DMS53 treated with DMSO at 0.1 percent for 48 hours (cell line): ENCODE data around the gene APH1B.
"Not testable (repeated sequence)": the region's sequence is repeated elsewhere in the genome, so short reads cannot be mapped to it uniquely, and the experiment has no call there.

ENCODE experiments used
- DNase-seq: peaks from one replicate; lab custom pipeline; 2025; ENCODE audit not compliant: unreplicated experiment; lab: John Stamatoyannopoulos, UW

APH1B gene

DNA sequence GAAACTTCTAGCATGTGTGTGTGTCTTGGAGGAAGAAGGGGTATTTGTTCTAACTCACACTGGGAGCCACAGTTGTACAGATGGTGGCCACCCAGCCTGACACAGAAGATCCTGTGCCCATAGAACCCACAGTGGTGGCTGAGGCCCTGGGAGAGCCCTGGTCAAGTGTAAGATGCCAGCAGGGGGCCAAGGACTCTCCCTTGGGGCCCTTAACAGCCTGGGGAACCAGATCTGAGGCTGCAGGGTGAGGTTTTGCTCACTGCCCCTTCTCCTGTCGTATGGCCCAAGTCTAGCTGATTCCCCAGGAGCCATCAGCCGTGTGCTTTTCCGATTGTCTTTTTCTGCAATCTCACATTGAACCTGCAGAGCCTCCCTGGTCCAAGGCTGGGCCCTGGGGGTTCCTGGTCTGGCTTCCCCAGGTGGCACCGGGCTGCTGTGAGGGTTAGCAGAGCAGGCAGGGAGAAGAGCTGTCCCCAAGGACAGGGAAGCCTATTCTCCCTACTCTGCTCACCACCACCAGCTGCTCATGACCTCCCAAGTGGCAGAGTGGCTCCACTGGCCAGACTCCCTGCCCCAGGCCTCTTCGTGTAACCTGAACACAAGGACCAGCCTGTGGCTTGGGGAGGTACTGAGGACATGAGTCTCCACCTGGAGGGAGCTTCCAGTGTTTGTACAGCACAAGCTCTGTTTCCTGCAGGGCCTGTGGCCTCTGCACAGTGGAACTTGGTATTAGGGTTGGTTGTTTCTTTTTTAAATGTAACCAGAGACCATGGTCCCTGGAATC lies 52.4 kb downstream of the APH1B start:
- no peak for DNase-seq

DNA sequence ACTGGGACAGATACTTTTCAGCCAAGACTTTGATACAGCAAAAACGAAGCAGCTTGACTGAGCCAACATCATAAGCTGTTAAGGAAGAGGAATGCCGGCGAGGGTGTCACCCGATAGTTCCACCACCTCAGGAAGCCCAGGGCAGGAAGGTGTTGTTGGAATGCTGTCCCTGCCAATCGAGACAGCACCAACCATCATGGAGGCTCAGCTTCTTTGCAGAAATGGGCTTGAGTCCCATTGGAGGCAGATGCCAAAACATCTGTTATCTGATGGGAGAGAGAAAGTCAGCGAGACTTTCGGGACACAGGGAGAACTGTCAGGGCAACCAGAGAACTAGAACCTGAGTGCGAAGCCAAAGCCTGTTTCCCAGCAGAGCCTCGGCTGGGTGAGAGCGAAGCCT lies 53.5 kb downstream of the APH1B start:
- no peak for DNase-seq

DNA sequence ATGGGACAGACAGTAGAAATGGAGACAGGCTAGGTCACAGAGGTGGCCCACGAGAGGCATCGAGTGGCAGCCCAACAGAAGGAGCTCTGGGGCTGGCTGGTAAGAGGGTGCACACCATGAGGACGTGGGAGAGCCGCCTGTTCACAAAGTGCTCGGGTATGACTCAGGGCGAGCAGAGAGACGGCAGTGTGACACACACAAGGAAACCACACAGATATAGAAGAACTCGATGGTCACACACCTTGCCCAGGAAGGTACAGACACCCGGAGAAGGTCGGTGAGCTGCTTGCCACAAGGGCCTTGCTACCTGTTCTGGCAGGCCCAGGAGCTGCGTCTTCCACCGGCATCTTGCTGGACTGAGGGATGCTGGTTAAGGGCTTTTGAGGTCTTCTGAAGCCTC lies 54.1 kb downstream of the APH1B start:
- DNase-seq = no peak

DNA sequence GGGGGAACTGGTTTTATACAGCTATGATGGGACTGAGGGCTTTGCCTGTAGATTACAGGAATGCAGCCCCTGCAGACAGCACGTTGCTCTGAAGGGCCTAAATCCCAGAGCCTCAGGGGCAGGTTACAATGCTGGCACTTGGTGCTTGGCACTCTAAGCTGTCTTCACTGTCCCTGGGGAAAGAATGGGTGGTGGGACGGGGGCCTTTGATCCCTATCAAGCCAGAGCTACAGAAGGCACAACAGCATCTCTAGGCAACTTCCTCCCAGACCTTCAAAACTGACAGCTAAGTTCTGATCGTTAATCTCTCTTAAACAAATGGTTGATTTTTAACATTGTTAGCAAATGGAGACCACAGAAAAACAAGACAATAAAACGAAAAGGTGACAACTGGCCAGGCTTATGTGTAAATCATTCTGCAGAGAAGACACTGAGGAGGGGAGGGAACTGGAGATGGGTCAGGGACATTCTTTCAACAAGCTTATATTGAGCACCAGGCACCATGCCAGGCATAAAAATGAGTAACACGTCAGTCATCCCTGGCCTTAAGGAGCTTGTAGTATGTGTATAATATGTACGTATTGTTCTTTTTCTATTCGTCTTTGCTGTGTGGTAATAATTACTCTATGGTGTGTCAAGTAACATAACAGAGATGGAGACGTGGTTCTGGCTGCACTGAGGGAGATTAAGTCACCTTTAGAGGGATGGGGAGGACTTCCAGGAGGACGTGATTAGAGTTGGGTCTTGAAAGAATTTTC lies 55.1 kb downstream of the APH1B start:
- DNase-seq = no peak

DNA sequence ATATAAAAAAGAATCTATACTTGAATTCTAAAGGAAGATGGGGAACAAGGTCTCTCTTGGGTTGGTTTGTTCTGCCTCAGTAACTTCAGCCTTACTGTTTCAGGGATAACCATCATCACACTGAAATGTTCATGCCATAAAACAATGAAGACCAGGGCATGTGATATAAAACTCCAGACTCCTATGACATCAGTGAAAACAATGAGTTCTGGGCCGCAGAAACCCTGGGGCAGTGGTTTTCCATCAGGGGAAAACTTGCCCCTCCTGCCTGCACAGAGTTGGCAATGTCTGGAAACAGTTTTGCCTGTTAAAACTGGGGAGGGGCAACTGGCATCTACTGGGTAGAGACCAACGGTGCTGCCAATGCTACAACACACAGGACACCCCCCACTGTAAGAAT lies 57.4 kb downstream of the APH1B start:
- DNase-seq = no peak

DNA sequence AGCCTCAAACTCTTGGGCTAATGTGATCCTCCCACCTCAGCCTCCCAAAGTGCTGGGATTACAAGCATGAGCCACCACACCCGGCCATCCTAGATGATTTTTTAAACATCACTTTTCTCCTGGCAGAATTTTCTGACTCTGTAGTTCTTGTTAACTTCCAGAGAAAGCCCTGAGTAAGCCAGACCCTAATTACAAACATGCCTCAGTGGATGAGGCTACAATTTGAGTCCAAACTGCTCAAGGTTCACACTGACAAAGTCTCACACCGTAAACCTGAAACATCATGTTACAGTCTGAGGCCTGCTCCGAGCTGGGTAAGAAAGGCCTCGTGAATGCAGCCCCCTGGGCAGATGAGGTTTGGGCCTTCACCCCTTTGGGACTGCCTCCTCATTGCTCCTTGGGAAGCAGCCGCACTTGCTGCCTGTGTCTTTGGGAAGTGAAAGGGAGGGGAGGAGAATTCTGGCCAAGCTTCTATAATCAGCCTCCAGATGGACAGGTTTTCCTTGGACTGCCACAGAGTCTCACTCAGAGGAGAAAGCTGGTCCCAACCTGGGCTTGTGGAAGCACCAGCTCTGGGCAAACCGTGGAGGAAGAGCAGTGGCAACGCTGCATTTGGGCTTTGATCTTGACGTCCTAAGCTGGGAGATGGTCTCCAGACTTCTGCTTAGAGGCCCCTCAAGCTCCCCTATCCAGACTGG lies 58.3 kb downstream of the APH1B start:
- DNase-seq = no peak

DNA sequence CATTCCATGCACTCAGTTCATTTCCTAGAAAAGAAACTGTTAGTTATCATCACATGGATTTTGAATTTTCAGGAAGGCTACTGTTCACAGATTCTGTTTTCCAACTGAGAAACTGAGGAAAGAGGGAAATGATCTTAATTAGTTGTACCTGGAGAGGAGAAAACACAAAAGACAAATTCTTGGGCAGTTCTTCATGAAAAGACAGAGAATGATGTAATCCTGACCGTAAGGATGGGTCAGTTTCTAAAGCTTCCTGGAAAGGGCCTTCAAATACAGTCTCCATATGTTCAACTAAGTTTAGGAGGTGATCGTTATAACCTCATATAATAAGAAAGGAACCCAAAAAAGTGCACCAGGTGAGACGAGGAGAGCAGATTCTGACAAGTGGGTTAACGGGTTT lies 59.6 kb downstream of the APH1B start:
- DNase-seq = no peak

DNA sequence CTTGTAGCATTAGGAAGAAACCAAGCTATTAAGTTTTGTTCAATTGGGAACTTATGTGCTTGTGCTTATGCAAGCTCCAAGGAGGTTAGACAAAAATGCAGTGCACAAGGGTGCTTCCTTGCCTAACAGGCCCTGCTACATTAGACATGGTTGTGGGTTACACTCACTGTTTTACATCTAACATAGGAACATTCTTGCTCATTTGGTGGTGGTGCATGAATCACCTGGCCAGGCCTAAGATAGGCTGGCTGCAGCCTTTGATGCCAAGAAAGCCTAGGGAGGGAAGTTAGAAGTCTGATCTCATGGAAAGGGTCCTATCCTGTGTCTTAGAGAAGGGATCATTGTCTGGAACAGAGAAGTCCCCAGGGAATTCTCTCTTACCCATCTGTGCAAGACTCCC lies 60.8 kb downstream of the APH1B start:
- no peak for DNase-seq

DNA sequence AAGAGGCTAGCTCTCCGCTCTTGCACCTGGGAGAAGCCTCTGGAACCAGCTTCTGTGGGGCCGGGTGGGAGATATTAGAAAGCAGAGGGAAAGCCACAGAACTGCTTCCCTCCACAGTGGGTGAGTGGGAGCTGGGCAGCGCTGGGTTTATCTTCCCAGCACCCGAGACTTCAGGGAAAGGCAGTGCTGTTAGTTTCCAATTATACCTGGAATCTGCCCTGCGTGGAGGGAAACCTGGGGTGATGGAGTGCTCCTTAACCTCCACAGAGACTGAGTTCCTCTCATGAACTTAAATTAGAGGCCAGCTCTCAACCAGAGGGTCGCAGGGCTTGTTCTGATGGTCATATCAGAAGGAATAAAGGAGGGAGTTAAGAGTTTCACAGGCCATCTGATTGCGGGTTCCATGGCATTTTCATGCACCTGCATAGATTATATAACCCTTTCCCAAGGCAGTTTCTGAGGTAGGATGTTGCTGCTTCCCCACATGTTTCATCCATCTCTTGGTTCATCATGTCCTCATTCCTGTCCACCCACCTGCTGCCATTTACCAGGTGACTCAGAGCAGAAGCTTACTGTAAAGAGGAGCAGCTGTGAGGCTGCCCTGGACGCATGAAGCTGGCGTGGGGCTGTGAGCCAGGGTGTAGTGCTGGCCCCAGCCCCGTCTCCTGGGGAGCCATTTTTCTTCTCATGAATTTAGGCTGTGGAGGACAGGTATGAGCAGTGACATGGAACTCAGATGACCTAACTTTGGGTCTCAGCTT lies 61.8 kb downstream of the APH1B start:
- DNase-seq = peak; percentile 38

DNA sequence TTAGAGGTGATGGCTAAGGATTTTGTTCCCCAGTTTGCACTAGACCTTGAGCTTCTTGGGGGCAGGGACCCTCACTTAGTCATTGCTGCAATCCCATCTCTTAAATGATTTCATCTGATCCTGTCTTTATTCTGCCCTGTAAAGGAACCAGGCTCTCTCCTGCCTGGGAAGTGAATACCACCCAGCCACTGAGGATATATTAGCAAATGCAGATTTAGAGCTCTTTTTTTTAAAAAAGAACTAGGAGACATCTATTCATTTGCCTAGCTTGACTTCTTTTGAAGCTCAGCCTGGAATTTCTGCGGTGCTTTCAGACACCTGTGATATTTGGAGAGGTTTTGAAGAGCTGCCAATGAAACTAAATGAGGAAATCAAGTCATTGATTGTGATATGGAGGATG lies 62.4 kb downstream of the APH1B start:
- DNase-seq = no peak

DNA sequence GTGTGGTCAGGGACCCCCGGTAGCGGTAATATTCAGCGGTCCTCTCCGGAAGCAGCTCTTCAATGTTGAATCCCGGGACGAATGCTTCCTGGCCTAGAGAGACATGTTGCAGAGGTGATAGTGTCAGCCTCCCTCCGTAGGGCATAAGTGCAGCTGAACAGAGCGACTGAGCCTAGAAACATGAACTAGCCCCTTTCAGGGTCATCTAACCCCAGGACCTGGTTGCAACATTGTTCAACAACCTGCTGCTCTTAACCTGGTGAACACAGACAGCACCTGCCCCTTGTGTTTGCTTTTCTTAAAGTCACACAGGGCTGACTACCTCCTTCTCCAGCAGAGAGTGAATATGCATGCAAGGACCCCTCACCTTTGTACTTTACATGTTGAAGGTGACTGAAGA lies 62.9 kb downstream of the APH1B start:
- peak; percentile 28 for DNase-seq

DNA sequence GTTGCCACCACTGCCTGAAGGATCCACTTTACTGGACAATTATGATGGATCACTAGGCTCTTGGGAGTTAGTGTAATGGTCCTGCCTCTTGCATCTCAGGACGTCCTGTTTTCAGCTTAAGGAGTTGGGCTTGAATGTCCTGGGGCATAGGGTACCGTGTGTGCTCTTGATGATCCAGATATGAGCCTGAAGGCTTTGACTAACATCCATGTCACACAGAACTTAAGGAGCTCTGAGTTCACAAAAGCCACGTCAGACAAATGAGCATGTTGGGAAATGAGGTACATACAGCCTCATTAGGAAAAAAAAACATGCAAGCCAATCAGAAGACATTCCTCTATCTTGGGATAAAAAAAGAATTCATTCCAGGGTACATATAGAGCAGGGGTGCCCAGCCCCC lies 63.5 kb downstream of the APH1B start:
- no peak for DNase-seq

DNA sequence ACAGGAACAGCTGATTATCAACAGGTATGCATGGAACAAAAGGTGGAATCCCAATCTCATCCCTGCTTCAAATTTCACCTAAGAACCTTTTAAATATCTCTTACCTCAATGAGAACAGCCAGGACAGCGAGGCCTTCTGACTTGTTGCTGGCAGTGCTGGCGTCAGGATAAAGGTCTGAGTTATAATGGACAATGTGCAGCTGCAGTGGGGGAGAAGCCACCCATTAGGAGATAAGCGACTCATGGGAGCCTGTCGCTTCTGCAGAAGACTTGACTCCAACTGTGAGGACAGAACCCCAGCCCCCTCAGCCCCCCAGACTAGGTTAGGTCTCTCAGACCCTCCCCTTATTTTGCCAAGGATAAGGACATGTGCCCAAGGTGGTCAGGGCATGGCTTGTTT lies 64.5 kb downstream of the APH1B start:
- no peak for DNase-seq

DNA sequence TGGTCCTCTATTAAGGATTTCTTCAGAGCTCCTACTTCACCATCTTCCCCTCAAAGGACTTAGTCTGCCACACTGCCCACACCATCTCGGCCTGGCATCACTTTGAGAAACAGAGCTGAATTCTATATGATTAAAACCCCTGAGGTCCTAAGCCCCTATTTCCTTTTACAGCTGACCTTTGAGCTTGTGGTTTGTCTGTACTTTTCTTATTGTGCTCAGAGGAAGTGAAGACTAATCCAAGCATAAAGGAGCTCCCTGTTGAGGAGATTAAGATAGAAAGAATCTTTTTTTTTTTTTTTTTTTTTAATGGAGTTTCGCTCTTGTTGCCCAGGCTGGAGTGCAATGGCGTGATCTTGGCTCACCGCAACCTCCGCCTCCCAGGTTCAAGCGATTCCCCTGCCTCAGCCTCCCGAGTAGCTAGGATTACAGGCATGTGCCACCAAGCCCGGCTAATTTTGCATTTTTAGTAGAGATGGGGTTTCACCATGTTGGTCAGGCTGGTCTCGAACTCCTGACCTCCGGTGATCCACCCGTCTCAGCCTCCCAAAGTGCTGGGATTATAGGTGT lies 65.7 kb downstream of the APH1B start:
- DNase-seq = not testable (repeated sequence)

DNA sequence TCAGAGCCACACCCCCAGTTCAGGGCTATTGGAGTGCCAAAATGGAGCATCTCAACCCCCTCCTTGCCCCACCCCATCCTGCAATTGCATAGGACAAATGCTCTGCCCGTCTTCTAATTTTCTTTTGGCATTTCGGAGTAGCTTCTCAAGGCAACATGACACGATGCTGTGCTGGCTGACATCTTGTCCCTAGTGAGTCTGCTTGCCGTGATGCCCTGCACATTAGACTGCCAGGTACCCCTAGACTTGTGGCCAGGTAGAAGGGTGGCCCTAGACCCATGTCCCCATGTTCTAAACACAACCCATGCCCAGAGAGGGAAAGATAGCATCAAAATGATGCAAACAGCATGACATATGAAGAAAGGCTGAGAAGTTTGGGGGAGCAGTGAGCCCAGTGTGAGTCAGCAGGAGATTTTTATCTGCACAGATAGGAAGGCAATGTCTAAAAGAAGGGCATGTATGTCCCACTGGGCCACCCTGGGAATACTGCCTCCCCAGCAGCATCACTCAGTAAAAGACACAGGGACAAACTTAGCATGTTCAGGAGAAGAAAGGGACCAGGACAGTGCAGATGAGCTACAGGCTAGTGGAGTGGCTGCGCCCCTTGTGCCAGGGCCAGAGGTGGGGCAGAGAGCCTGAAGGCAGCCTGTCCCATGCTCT lies 67.5 kb downstream of the APH1B start:
- DNase-seq = no peak

DNA sequence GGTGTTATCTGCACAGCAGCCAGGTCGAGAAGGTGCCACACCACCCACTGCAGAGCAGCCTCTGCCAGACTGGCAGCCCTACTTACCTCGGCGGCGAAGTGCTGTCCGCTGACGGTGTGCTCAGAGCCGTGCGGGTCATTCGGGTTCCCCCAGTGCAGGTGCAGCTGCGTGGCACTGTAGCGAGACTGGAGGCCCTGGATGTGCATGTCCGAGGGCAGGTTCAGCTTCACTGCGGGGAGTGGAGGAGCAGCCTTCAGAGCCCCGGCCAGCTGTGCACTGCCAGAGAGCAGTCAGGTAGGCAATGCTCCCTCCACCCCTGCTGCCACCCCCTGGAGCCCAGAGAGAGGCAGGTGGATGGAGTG lies 68.0 kb downstream of the APH1B start:
- no peak for DNase-seq

DNA sequence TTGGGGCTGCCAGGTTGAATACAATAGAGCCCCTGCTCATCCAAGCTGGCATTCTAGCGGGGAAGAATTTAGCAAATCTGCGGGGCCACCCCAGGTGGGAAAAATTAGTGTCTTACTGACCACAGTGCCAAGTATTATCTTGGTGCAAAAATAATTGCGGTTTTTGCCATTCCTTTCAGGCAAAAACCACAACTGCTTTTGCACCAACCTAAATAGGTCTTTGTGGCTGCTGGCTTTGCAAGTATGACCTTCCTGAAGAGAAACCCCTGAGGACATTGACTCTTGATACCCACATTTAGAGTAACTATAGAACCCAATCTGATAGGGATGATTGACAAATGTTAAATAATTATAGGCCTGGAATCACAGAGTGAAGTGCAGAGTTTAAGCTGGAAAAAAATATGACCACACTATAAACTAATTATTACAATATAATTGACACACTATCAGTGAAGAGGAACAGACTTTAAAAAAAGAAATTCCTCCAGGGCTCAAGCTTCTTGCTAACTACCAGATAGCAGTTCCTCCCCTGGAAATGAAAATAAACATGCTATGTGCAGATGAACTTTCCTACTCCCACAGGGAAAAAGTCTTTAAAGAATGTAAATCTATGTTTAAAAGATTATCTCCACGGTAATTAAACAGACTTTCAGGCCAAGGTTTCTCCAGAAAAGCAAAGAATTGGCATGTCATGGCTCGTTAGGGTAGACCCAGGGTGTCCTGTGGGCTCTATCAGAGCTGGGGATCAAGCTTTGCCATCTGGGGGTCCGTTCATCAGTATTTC lies 69.9 kb downstream of the APH1B start:
- no peak for DNase-seq

DNA sequence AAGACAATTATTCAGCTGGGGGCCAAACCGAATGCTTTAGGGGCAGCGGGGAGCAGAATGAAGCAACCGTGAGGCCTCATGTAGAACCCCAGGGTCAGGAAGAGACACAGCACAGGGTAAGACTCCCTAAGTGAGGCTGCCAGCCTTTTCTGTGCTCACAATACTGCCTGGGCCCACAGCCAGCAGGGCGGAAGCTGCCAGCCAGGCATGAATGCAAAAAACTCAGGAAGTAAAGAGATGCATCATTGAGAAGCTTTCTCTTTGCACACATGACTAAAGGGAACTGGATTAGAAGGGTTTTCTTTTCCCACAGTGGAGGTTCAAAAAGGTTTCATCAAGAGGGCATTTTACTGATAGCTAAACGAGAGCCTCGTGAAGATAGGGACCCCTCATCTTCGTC lies 71.0 kb downstream of the APH1B start:
- peak; percentile 69 for DNase-seq

DNA sequence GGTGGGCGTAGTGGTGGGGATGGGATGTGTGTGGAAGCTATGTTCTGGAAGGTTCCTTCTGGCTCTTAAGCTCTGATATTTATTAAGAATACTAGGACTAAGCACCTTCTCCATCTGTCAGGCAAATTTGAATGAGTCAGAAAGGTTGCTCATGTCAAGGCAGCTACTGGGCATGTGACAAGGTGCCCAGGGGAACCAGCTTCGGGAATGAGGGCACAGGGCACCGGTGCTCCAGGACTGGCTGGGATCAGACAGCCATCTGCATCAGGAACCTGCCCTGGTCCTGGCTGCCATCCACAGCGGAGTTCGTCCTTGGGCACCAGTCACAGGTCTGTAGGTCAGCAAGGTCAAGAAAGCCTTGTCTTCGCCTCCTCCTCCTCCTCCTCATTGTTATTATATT lies 71.8 kb downstream of the APH1B start:
- no peak for DNase-seq

DNA sequence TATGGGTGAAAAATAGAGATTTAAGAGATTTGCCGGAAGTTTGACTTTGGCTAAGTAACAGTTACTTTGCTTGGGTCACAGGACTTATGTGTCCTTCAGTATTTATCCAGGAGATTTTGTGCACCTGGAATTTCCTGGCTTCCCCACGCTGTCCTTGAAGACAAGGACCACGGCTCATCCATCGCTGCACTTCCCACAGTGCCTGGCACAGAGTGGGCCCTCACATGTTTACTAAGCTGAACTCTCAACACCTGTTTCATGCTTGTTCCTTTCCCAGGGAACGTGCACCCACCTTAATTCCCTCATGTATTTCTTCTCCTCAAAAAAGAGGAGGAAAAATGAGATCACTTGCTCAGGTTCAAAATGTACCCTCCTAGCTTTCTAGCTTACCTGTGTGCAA lies 72.2 kb downstream of the APH1B start:
- no peak for DNase-seq
